CD4-positive, alpha-beta T cell treated with Interleukin-12 subunit alpha and Interleukin-12 subunit beta, for 1 hour (primary cell): ENCODE data around the gene ASCL5.

ENCODE experiments used
- DNase-seq: peaks from one replicate; pipeline ENCODE4 v3.0.0-alpha.2; 2020

ASCL5 gene

DNA sequence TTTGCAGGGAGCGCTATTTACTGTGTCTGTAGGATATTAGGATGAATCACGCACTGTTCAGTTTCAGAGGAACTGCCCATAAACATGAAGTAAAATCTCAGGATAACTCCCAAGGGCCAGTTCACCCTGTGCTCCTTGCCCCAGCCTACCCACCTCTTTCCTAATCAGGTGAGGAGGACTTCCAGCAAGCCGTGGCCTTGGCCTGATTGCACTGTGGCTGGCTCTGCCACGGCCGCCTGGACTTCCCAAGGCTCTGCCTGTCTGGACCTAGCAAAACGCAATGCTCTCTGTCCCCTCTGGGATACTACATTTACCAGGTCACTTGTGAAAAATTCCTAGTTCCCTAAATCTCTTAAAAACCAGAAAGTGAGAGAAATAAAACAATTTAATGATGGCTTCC, 7.4 kb upstream of the ASCL5 start:
- no peak for DNase-seq

- no peak for DNase-seq
Measured at GRCh38 chr1:201131398-201131797, 4.4 kb upstream of the ASCL5 start.

- DNase-seq, result no peak
Measured at GRCh38 chr1:201128962-201129361, 2.0 kb upstream of the ASCL5 start.

DNA sequence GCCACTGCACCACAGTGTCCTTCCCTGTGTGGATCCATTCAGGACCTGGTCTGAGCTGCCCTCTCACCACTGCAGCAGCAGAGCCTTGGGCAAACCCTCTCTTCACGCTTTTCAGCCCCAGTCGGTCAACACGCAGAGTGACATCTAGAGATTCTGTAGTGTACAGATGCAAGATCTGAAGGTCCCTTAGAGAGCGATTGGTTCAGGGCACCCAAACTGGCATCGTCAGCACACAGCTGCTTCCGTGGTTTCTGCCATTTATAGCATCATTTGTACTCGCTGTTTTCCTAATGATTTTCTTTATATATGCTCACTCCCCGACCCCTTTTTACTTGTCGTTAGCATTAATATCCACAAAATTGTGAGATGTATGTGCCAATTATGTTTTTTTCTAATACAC, 1.5 kb upstream of the ASCL5 start:
- no peak for DNase-seq

DNA sequence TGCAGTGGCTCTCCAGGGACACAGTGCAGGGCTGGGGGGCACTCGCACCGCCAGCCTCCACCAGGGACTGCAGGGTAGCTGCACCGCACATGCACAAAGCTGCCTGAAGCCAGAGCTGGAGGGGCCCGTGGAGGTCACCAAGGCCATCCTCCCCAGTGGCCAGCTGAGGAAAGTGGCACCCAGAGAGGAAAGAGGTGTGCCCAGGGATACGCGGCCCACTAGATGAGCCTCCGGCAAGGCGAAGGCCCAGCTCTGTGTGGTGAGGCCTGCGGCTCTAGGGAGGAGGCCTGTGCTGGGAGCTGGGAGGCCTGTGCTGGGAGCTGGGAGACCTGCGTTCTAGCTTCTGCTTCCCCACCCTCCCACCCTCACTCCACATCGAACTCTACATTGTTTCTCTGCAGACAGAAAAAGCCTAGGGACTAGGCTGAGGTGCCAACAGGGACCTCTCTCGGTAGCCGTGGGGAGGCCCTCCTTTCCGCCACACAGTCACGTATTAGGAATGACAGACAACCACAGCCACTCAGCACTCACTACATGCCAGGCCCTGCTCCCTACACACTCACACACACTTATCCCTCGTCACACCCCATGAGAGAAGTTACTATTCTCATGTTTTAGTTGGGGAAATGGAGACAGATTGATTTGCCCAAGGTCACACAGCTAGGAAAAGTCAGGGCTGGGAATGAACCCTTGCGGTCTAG, 921 bp upstream of the ASCL5 start:
- DNase-seq, result no peak

DNA sequence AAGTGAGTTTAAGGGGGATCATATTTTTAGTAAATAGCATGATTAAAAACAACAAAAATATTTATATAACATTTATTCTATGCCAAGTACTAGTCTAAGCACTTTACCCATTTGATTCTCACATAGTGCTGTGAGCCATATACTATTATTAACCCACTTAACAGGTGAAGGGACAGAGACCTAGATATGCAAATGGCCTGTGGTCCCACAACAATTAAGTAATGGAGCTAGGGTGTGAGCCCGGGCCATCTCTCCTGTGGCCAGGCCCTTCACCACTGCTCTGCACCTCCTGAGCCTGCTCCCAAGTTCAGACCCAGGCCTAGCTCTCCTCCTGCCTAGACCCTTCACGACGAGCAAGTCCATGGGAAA, 537 bp downstream of the ASCL5 start:
- no peak for DNase-seq

- no peak for DNase-seq
Measured at GRCh38 chr1:201125800-201126199, 1.2 kb downstream of the ASCL5 start.

- DNase-seq, result no peak
Measured at GRCh38 chr1:201125019-201125418, 2.0 kb downstream of the ASCL5 start.

DNA sequence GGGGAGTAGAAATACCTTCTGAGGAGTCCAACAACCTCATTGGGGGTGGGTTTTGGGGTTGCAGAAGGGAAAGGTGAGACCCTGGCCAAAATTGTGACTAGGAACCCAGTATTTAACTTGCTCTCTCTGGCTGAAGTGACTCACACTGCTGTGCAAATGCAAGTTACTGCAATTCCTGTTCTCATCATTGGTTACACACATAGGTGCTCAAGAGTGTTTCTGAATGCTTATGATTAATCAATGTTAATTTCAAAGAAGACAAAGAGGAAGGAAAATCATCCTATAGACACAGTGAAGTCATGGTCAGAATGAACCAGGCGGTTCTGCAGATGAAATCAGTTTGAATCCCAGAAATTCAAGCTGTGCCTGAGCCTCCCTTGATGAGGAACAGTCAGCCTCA, 3.1 kb downstream of the ASCL5 start:
- DNase-seq, result no peak

- DNase-seq, result no peak
Measured at GRCh38 chr1:201122321-201122957, 4.5 kb downstream of the ASCL5 start.

DNA sequence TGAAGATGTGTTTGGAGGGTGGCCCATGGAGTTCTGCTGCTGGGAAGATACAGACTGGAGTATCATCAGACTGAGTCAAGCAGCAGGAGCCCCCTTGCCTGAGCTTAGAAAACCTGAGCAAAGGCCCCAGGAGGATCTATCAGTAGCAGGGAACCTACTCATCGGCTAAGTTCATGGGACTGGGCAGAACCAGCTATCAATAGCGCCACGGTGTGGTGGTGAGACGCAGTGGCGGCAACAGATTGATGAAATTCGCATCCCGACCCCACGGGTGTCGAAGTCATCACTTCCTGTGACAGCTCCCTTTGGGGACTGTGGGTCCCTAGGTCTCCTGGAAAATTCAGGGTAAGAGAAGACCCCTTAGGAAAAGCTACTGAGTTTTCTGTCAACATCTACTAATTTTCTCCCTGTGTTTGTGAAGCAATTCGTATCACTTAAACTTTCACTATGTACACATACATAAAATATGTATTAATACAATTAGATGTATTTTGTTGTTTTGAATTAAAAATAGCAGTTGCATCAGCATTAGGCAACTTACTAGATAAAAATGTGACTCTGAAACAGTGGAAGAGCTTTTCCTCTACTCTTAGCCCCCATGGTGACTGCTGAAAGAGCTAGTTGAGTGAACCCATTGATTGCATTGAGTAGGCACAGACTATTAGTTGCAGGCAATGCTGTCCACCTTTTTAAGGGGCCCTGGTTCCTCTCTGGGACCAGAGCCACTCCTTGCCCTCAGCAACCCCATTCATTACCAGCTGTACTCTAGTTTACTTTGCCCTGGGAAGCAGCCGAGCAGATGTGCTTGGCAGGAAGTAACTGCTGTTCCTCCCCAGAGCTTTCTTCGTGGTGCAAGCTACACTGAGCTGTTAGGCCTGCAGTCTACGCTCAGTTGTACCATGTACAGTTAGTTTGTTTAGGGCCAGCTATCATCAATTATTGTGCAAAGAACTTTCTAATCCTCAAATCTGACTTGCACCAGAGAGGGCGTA, 7.5 kb downstream of the ASCL5 start:
- peak; percentile 56 for DNase-seq

GRCh38 chr1:201116091-201116490, 10.9 kb downstream of the ASCL5 start:
- DNase-seq, result no peak

DNA sequence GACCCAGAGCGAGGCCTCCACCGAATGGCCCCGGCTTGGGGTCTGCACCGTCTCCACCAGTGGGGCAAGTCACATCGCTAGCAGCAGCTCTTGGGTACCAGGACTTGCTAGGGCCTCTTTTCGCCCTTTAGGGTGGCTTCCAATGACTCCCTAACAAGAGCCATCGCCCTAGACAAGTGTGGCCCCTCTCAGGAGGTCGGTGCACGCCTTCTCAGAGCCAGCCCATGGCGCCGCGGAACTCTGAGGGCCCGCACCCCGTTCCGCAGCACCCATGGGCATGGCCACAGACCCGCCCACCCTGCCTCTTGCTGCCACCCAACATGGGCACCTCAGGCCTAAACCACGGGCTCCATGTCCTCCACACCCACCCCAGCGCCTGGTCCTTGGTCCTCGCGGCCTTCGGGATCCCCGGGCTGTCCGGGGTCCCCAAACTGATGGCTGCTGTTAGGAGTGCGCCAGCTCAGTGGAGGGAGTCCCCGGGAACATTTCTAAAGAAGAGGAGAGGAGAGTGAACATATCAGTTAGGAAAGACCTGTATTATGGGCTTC, 11.5 kb downstream of the ASCL5 start:
- DNase-seq, result no peak

GRCh38 chr1:201114245-201115131, 12.5 kb downstream of the ASCL5 start:
- peak; percentile 74 for DNase-seq

GRCh38 chr1:201113451-201114244, 13.3 kb downstream of the ASCL5 start:
- no peak for DNase-seq

DNA sequence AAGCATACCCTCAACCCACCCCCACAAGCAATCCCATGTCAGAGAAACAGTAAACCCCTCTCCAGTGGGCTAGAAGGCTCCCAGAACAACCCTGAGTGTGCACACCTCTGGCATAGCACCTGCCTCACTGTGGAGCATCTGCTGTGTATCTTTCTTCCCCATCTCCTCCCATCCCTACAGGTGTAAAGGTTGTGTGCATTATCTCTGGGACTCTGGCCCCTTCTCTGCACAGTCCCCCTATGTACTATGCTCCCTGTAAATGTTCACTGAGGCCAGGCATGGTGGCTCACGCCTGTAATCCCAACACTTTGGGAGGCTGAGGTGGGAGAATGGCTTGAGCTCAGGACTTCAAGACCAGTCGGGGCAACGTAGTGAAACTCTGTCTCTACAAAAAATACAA, 14.1 kb downstream of the ASCL5 start:
- no peak for DNase-seq

DNA sequence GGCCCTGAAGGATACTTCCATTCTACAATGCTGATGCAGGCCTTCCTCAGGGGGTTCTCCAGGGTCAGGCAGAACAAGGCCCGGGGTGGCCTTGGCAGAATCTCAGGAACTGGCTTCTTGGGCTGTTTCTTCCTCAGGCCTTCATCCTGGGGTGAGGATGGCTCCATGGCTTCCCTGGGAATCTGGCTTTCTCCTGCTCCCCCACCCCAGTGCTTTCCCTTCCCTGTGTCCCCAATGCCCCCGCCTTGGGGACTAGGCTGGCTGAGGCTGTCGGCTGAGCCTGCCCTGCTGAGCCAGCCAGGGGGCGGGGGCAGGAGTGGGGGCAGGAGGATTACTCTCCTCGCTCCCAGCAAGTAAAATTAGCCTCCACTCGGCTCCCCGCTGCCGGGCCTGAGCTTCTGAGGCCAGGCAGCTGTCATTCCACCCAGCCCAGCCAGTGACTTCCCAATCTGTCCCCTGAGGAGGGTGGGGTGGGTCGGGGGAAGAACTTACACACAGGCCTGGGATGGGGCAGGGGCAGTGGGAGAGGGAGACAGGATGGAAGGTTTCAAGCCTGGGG, 14.7 kb downstream of the ASCL5 start, which contains the start of gene CACNA1S:
Gene CACNA1S (minus strand): TSS at position 254 of the 559 bp plus-strand sequence. CDS start 87 bp downstream, at position 167.
- no peak for DNase-seq

GRCh38 chr1:201111672-201112071, 15.3 kb downstream of the ASCL5 start:
- no peak for DNase-seq

DNA sequence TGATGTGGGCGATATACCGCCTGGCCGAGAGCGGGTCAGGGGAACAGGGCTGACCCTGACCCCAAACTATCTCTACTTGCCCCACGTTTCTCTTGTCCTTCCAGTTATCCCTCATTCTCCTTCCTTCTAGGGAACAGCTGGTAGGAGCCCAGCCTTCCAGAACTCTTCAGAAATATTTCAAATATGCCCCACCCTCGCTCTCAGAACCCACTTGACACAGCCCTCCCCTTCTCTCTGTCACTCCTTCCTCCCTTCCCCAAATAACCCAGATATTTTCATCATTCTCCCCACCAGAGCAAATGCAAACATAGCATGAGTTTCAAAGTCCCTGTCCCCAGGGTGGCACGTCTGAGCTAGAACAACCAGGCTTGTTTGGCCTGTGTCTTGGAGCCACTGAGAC, 15.8 kb downstream of the ASCL5 start:
- no peak for DNase-seq

GRCh38 chr1:201110616-201111015, 16.4 kb downstream of the ASCL5 start:
- no peak for DNase-seq

GRCh38 chr1:201110138-201110537, 16.8 kb downstream of the ASCL5 start:
- no peak for DNase-seq
